WTC11 (cell line): ENCODE measurements around the gene GLRA3. TPM values are rescaled to one million over a fixed set of nuclear protein-coding genes. Genes with fewer than 3 reads are reported as not detected.

ENCODE experiments used
- ATAC-seq: fragments of 200-7000 bp; cut with Tn5 transposase; 2 replicates; pipeline ENCODE4 v1.10.0; 2021; ENCODE audit warnings: mild to moderate bottlenecking, moderate library complexity
- CTCF ChIA-PET: fragments of 300-600 bp; sonication (Branson Sonifier 250); formaldehyde crosslinking; loops from one replicate; lab custom pipeline; 2021; ENCODE audit warnings: antibody characterized with exemption; lab: Charles Lee
- POLR2A ChIA-PET: fragments of 350-600 bp; sonication (Branson Sonifier 250); formaldehyde crosslinking; loops from one replicate; lab custom pipeline; 2021; ENCODE audit warnings: antibody characterized with exemption; lab: Charles Lee
- DNase-seq: peaks from one replicate; pipeline ENCODE4 v3.0.0; 2021; ENCODE audit warnings: low spot score
- H3K27ac Mint-ChIP-seq: 2 replicates; pipeline ENCODE4 v1.8.0; 2021; ENCODE audit warnings: mixed read lengths
- H3K27me3 Mint-ChIP-seq: 2 replicates; pipeline ENCODE4 v1.8.0; 2021; ENCODE audit warnings: low read depth, mild to moderate bottlenecking, moderate library complexity, mixed read lengths
- H3K36me3 Mint-ChIP-seq: 2 replicates; pipeline ENCODE4 v1.8.0; 2021; ENCODE audit warnings: mixed read lengths
- H3K4me1 Mint-ChIP-seq: 2 replicates; pipeline ENCODE4 v1.8.0; 2022; ENCODE audit warnings: mixed read lengths
- H3K4me3 Mint-ChIP-seq: 2 replicates; pipeline ENCODE4 v1.8.0; 2021; ENCODE audit warnings: mild to moderate bottlenecking, moderate library complexity, mixed read lengths
- H3K9me3 Mint-ChIP-seq: 2 replicates; pipeline ENCODE4 v1.8.0; 2021; ENCODE audit warnings: mixed read lengths
- CREB1 ChIP-seq: sonication (generic); formaldehyde crosslinking; IDR thresholded peaks from 2 replicates; pipeline ENCODE4 v1.8.0; 2023; ENCODE audit warnings: mild to moderate bottlenecking, missing genetic modification reagents
- ESRRA ChIP-seq: sonication (generic); formaldehyde crosslinking; IDR thresholded peaks from 2 replicates; pipeline ENCODE4 v1.8.1; 2022; ENCODE audit warnings: mild to moderate bottlenecking, missing genetic modification reagents, borderline replicate concordance
- FOXP4 ChIP-seq: sonication (generic); formaldehyde crosslinking; IDR thresholded peaks from 2 replicates; pipeline ENCODE4 v1.8.0; 2022; ENCODE audit warnings: mild to moderate bottlenecking, missing genetic modification reagents
- GTF2I ChIP-seq: fragments of 250-450 bp; sonication (Bioruptor Pico); conservative IDR thresholded peaks from 2 replicates; pipeline ENCODE4 v1.4.0; 2021; ENCODE audit warnings: mild to moderate bottlenecking
- NR1H2 ChIP-seq: sonication (generic); formaldehyde crosslinking; IDR thresholded peaks from 2 replicates; pipeline ENCODE4 v1.9.0; 2021; ENCODE audit warnings: mild to moderate bottlenecking, moderate library complexity, missing genetic modification reagents
- PREB ChIP-seq: sonication (generic); formaldehyde crosslinking; IDR thresholded peaks from 2 replicates; pipeline ENCODE4 v1.8.1; 2022; ENCODE audit warnings: mild to moderate bottlenecking, missing genetic modification reagents, moderate library complexity, borderline replicate concordance
- RORB ChIP-seq: fragments of 250-450 bp; sonication (Bioruptor Pico); IDR thresholded peaks from 2 replicates; pipeline ENCODE4 v1.9.0; 2021; ENCODE audit warnings: mild to moderate bottlenecking
- SMAD3 ChIP-seq: sonication (generic); formaldehyde crosslinking; IDR thresholded peaks from 2 replicates; pipeline ENCODE4 v1.8.0; 2022; ENCODE audit warnings: missing genetic modification reagents, mild to moderate bottlenecking, borderline replicate concordance
- SMAD4 ChIP-seq: sonication (generic); formaldehyde crosslinking; IDR thresholded peaks from 2 replicates; pipeline ENCODE4 v1.8.0; 2022; ENCODE audit warnings: mild to moderate bottlenecking, missing genetic modification reagents
- STAT6 ChIP-seq: sonication (generic); formaldehyde crosslinking; conservative IDR thresholded peaks from 2 replicates; pipeline ENCODE4 v1.8.1; 2023; ENCODE audit warnings: mild to moderate bottlenecking, low read depth, missing genetic modification reagents, moderate library complexity
- TEAD4 ChIP-seq: sonication (generic); formaldehyde crosslinking; IDR thresholded peaks from 2 replicates; pipeline ENCODE4 v1.8.0; 2022; ENCODE audit warnings: mild to moderate bottlenecking, missing genetic modification reagents
- TP53 ChIP-seq: sonication (generic); formaldehyde crosslinking; IDR thresholded peaks from 2 replicates; pipeline ENCODE4 v1.8.1; 2023; ENCODE audit warnings: mild to moderate bottlenecking, missing genetic modification reagents
- USF2 ChIP-seq: sonication (generic); formaldehyde crosslinking; IDR thresholded peaks from 2 replicates; pipeline ENCODE4 v1.8.1; 2023; ENCODE audit warnings: mild to moderate bottlenecking, missing genetic modification reagents, moderate library complexity
- ZNF281 ChIP-seq: sonication (generic); formaldehyde crosslinking; IDR thresholded peaks from 2 replicates; pipeline ENCODE4 v1.8.0; 2023; ENCODE audit warnings: mild to moderate bottlenecking, missing genetic modification reagents
- ZNF317 ChIP-seq: sonication (generic); formaldehyde crosslinking; IDR thresholded peaks from 2 replicates; pipeline ENCODE4 v1.8.1; 2023; ENCODE audit warnings: low read depth, mild to moderate bottlenecking, moderate library complexity, missing genetic modification reagents, borderline replicate concordance
- ZNF423 ChIP-seq: fragments of 250-450 bp; sonication (Bioruptor Pico); IDR thresholded peaks from 2 replicates; pipeline ENCODE4 v2.1.2; 2022; ENCODE audit warnings: mild to moderate bottlenecking, moderate library complexity
- ZNF532 ChIP-seq: fragments of 250-450 bp; sonication (Bioruptor Pico); IDR thresholded peaks from 2 replicates; pipeline ENCODE4 v1.9.0; 2021; ENCODE audit warnings: mild to moderate bottlenecking, borderline replicate concordance
- total RNA-seq: library from RNA; stranded (reverse); gene quantifications from 3 replicates; pipeline ENCODE4 v1.2.3, GENCODE V29; 2021

Gene GLRA3
- total RNA-seq, 1 experiment from 2014 or later: 0.15 TPM

GRCh38 chr4:174595141-174595929 is 233.7 kb downstream of the GLRA3 start:
- TF ChIP-seq CREB1 (no peak), ZNF281 (no peak), TP53 (CRISPR knock-in tag) (no peak), RORB (CRISPR knock-in tag) (no peak), TEAD4 (no peak), ZNF317 (no peak), SMAD3 (CRISPR knock-in tag) (no peak)
- TF ChIP-seq, all 79 proteins: peak for 0
- Mint-ChIP-seq H3K4me3 (no peak overlapping the region), H3K9me3 (peaks cover 17% of the 10 kb centered on the region), H3K27ac (no peak overlapping the region), H3K27me3 (no peaks in the 10 kb centered on the region), H3K4me1 (peaks cover 8% of the 10 kb centered on the region), H3K36me3 (peaks cover 2% of the 10 kb centered on the region; the same call in 1 of the 2 replicates)
- ChIA-PET CTCF (no interaction called here), POLR2A (no interaction called here)
- no peak for ATAC-seq
- no peak for DNase-seq

GRCh38 chr4:174593701-174594100 is 235.3 kb downstream of the GLRA3 start:
- no peak overlapping the region for H3K4me3 Mint-ChIP-seq
- H3K27ac Mint-ChIP-seq: no peak overlapping the region
- no peak for DNase-seq
- no peaks in the 10 kb centered on the region for H3K27me3 Mint-ChIP-seq
- POLR2A ChIA-PET: no interaction called here
- no peak for ATAC-seq
- peaks cover 18% of the 10 kb centered on the region for H3K9me3 Mint-ChIP-seq
- peaks cover 2% of the 10 kb centered on the region; the same call in 1 of the 2 replicates for H3K36me3 Mint-ChIP-seq
- TF ChIP-seq ESRRA (CRISPR knock-in tag) (no peak), ZNF423 (CRISPR knock-in tag) (no peak), ZNF532 (no peak), STAT6 (CRISPR knock-in tag) (no peak), USF2 (CRISPR knock-in tag) (no peak), SMAD4 (CRISPR knock-in tag) (no peak), ZNF317 (no peak), FOXP4 (CRISPR knock-in tag) (no peak), NR1H2 (CRISPR knock-in tag) (no peak), PREB (no peak), GTF2I (no peak), ZNF281 (no peak)
- CTCF ChIA-PET: no interaction called here
- peaks cover 16% of the 10 kb centered on the region for H3K4me1 Mint-ChIP-seq
